HEK293 (cell line): Measurements from ENCODE around the gene NSUN4.

Experiments used
- GFI1B ChIP-seq: fragments of 450-650 bp; formaldehyde crosslinking; IDR thresholded peaks from 2 replicates; pipeline ENCODE4 v1.5.1; 2016; ENCODE audit warnings: missing biosample characterization, missing genetic modification characterization
- HOXC10 ChIP-seq: sonication (generic); formaldehyde crosslinking; IDR thresholded peaks from 2 replicates; pipeline ENCODE4 v1.8.1; 2023; ENCODE audit warnings: mild to moderate bottlenecking, missing genetic modification reagents
- KLF10 ChIP-seq: fragments of 450-650 bp; IDR thresholded peaks from 2 replicates; pipeline ENCODE4 v1.5.1; 2018; ENCODE audit warnings: missing biosample characterization, mild to moderate bottlenecking, missing genetic modification characterization
- KLF9 ChIP-seq: fragments of 450-650 bp; formaldehyde crosslinking; IDR thresholded peaks from 2 replicates; pipeline ENCODE4 v1.5.1; 2016; ENCODE audit warnings: missing biosample characterization, missing genetic modification characterization, low read depth
- WT1 ChIP-seq: fragments of 450-650 bp; formaldehyde crosslinking; IDR thresholded peaks from 2 replicates; pipeline ENCODE4 v1.5.1; 2016; ENCODE audit warnings: missing biosample characterization, missing genetic modification characterization
- ZBTB21 ChIP-seq: fragments of 450-650 bp; formaldehyde crosslinking; IDR thresholded peaks from 2 replicates; pipeline ENCODE4 v1.5.1; 2017; ENCODE audit warnings: missing biosample characterization, missing genetic modification characterization
- ZBTB48 ChIP-seq: fragments of 450-650 bp; formaldehyde crosslinking; IDR thresholded peaks from 2 replicates; pipeline ENCODE4 v1.5.1; 2016; ENCODE audit warnings: missing biosample characterization, missing genetic modification characterization
- ZFP69B ChIP-seq: fragments of 450-650 bp; formaldehyde crosslinking; IDR thresholded peaks from 2 replicates; pipeline ENCODE4 v1.5.1; 2016; ENCODE audit warnings: missing biosample characterization, missing genetic modification characterization
- ZNF174 ChIP-seq: fragments of 450-650 bp; formaldehyde crosslinking; IDR thresholded peaks from 2 replicates; pipeline ENCODE4 v1.5.0; 2017; ENCODE audit warnings: missing biosample characterization, mild to moderate bottlenecking, missing genetic modification characterization
- ZNF175 ChIP-seq: fragments of 450-650 bp; formaldehyde crosslinking; IDR thresholded peaks from 2 replicates; pipeline ENCODE4 v1.5.1; 2016; ENCODE audit warnings: missing biosample characterization, missing genetic modification characterization
- ZNF184 ChIP-seq: fragments of 450-650 bp; IDR thresholded peaks from 2 replicates; pipeline ENCODE4 v1.5.1; 2018; ENCODE audit warnings: missing biosample characterization, mild to moderate bottlenecking, missing genetic modification characterization
- ZNF24 ChIP-seq: fragments of 450-650 bp; formaldehyde crosslinking; IDR thresholded peaks from 2 replicates; pipeline ENCODE4 v1.5.1; 2016; ENCODE audit warnings: missing biosample characterization, missing genetic modification characterization
- ZNF274 ChIP-seq, 2 experiments: fragments of 200-500 bp in 1 of 2; fragments of 450-650 bp in 1 of 2; sonication (Bioruptor generic) in 1 of 2; formaldehyde crosslinking in 1 of 2; IDR thresholded peaks; 2 replicates each; pipeline versions ENCODE4 v1.5.1 to v1.6.1; 2014 to 2016; ENCODE audit warnings: borderline replicate concordance in 1 of 2, inconsistent platforms in 1 of 2, low read length in 1 of 2, missing biosample characterization in 1 of 2, missing genetic modification characterization in 1 of 2
- ZNF341 ChIP-seq: fragments of 450-650 bp; formaldehyde crosslinking; IDR thresholded peaks from 2 replicates; pipeline ENCODE4; 2016; ENCODE audit warnings: low read depth, missing biosample characterization, missing genetic modification characterization
- ZNF354C ChIP-seq: fragments of 450-650 bp; formaldehyde crosslinking; IDR thresholded peaks from 2 replicates; pipeline ENCODE4 v1.5.1; 2016; ENCODE audit warnings: missing biosample characterization, missing genetic modification characterization, low read depth, borderline replicate concordance
- ZNF394 ChIP-seq: fragments of 450-650 bp; formaldehyde crosslinking; IDR thresholded peaks from 2 replicates; pipeline ENCODE4 v1.5.1; 2016; ENCODE audit warnings: missing biosample characterization, missing genetic modification characterization, mild to moderate bottlenecking, moderate library complexity, borderline replicate concordance
- ZNF423 ChIP-seq: fragments of 450-650 bp; formaldehyde crosslinking; IDR thresholded peaks from 2 replicates; pipeline ENCODE4 v1.5.1; 2016; ENCODE audit warnings: missing biosample characterization, missing genetic modification characterization
- ZNF48 ChIP-seq: fragments of 450-650 bp; formaldehyde crosslinking; IDR thresholded peaks from 2 replicates; pipeline ENCODE4 v1.5.1; 2016; ENCODE audit warnings: missing biosample characterization, missing genetic modification characterization
- ZNF514 ChIP-seq: fragments of 450-650 bp; formaldehyde crosslinking; IDR thresholded peaks from 2 replicates; pipeline ENCODE4 v1.5.1; 2016; ENCODE audit warnings: missing biosample characterization, missing genetic modification characterization
- ZNF521 ChIP-seq: fragments of 450-650 bp; formaldehyde crosslinking; IDR thresholded peaks from 2 replicates; pipeline ENCODE4 v1.5.1; 2017; ENCODE audit warnings: missing biosample characterization, mild to moderate bottlenecking, missing genetic modification characterization
- ZNF549 ChIP-seq: fragments of 450-650 bp; IDR thresholded peaks from 2 replicates; pipeline ENCODE4 v1.5.1; 2018; ENCODE audit warnings: missing biosample characterization, missing genetic modification characterization, mild to moderate bottlenecking, inconsistent platforms, moderate library complexity
- ZNF558 ChIP-seq: fragments of 450-650 bp; formaldehyde crosslinking; IDR thresholded peaks from 2 replicates; pipeline ENCODE4 v1.5.1; 2016; ENCODE audit warnings: missing biosample characterization, missing genetic modification characterization
- ZNF596 ChIP-seq: fragments of 450-650 bp; IDR thresholded peaks from 2 replicates; pipeline ENCODE4 v1.5.0; 2018; ENCODE audit warnings: missing biosample characterization, mild to moderate bottlenecking, missing genetic modification characterization, moderate library complexity
- ZNF664 ChIP-seq: fragments of 450-650 bp; formaldehyde crosslinking; IDR thresholded peaks from 2 replicates; pipeline ENCODE4 v1.5.1; 2016; ENCODE audit warnings: missing biosample characterization, missing genetic modification characterization
- ZNF701 ChIP-seq: fragments of 450-650 bp; formaldehyde crosslinking; IDR thresholded peaks from 2 replicates; pipeline ENCODE4 v1.5.1; 2016; ENCODE audit warnings: missing biosample characterization, missing genetic modification characterization
- ZNF785 ChIP-seq: fragments of 450-650 bp; formaldehyde crosslinking; IDR thresholded peaks from 2 replicates; pipeline ENCODE4 v1.5.1; 2016; ENCODE audit warnings: missing biosample characterization, missing genetic modification characterization
- ZNF791 ChIP-seq: fragments of 450-650 bp; formaldehyde crosslinking; IDR thresholded peaks from 2 replicates; pipeline ENCODE4 v1.5.1; 2016; ENCODE audit warnings: missing biosample characterization, missing genetic modification characterization
- ZNF792 ChIP-seq: fragments of 450-650 bp; formaldehyde crosslinking; IDR thresholded peaks from 2 replicates; pipeline ENCODE4 v1.5.1; 2016; ENCODE audit warnings: missing biosample characterization, missing genetic modification characterization
- ZSCAN23 ChIP-seq: fragments of 450-650 bp; formaldehyde crosslinking; IDR thresholded peaks from 2 replicates; pipeline ENCODE4 v1.5.1; 2016; ENCODE audit warnings: missing biosample characterization, missing genetic modification characterization
- TF ChIP-seq, protein P1 (sequence below): fragments of 450-650 bp; formaldehyde crosslinking; IDR thresholded peaks from 2 replicates; pipeline ENCODE4 v1.5.1; 2017; ENCODE audit warnings: missing biosample characterization, missing genetic modification characterization
- TF ChIP-seq, protein P2 (sequence below): fragments of 450-650 bp; formaldehyde crosslinking; IDR thresholded peaks from 2 replicates; pipeline ENCODE4 v1.5.1; 2016; ENCODE audit warnings: missing biosample characterization, missing genetic modification characterization
- TF ChIP-seq, protein P3 (sequence below): fragments of 450-650 bp; formaldehyde crosslinking; IDR thresholded peaks from 2 replicates; pipeline ENCODE4 v1.5.1; 2017; ENCODE audit warnings: missing biosample characterization, missing genetic modification characterization
- TF ChIP-seq, protein P4 (sequence below): fragments of 450-650 bp; formaldehyde crosslinking; IDR thresholded peaks from 2 replicates; pipeline ENCODE4 v1.5.1; 2016; ENCODE audit warnings: missing biosample characterization, missing genetic modification characterization, low read depth
- TF ChIP-seq, protein P5 (sequence below): fragments of 450-650 bp; formaldehyde crosslinking; IDR thresholded peaks from 2 replicates; pipeline ENCODE4 v1.5.1; 2016; ENCODE audit warnings: missing biosample characterization, missing genetic modification characterization

NSUN4 gene

DNA sequence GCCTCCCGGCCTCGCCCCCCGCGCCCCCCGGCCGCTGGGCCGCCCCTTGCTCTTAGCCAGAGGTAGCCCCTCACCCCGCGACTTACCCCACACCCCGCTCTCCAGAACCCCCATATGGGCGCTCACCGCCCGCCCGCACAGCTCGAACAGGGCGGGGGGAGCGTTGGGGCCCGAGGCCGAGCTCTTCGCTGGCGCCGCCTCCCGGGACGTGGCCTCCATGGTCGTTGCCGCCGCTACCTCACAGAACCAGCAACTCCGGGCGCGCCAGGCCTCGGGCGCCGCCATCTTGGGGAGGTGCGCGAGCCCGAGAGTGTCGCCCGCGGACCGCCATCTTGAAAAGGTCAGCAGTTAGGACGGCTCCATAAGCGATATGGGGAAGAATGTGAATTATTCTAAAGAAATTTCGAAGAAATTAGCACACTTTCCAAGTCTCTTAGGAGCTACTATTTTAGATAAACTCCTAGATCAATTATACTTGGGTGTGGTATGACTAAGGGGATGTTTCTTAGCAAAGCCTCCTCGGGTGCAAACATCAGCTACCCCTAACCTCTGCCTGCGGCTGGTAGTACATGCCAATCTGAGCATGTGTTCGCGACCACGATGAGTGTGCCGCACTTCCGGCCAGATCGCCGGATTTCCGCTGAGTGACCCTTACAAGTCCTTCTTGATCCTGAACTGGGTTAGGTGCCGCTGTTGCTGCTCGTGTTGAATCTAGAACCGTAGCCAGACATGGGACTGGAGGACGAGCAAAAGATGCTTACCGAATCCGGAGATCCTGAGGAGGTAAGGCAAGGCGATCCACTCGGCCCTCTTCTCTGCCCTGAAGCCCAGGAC lies 37.4 kb upstream of the NSUN4 start, which contains the start of the genes LRRC41 and UQCRH (continued):
- TF ChIP-seq ZNF514 (tag by site-specific recombination) (no peak), ZNF701 (tag by site-specific recombination) (no peak), ZNF664 (tag by site-specific recombination) (no peak; the same call in 1 of the 2 replicates), ZNF394 (tag by site-specific recombination) (peak; percentile 86), ZNF558 (tag by site-specific recombination) (0 out of 2 replicates have a peak, but pooled peaks have one; percentile 16), ZNF785 (tag by site-specific recombination) (no peak), ZSCAN23 (tag by site-specific recombination) (no peak), ZBTB21 (peak; percentile 62), ZNF48 (tag by site-specific recombination) (no peak), ZNF521 (no peak), ZNF596 (tag by site-specific recombination) (no peak), ZNF175 (tag by site-specific recombination) (no peak), KLF9 (no peak; the same call in 1 of the 2 replicates), ZNF423 (no peak), ZNF791 (tag by site-specific recombination) (no peak), GFI1B (tag by site-specific recombination) (no peak), ZNF341 (tag by site-specific recombination) (no peak), ZNF274 (IDR thresholded peaks at IDR 0.05; ENCODE audit: low read length) (no peak), ZNF274 (tag by site-specific recombination; IDR thresholded peaks at IDR 0.05; ENCODE audit: borderline replicate concordance) (no peak), ZBTB48 (tag by site-specific recombination) (no peak), ZNF24 (no peak; the same call in 1 of the 2 replicates), ZNF549 (tag by site-specific recombination) (no peak), ZNF354C (tag by site-specific recombination) (no peak), ZNF174 (tag by site-specific recombination) (no peak), ZFP69B (tag by site-specific recombination) (no peak), KLF10 (tag by site-specific recombination) (peak; percentile 43), ZNF184 (peak; percentile 34; the same call in 1 of the 2 replicates), HOXC10 (CRISPR knock-in tag) (no peak), ZNF792 (no peak), WT1 (no peak)
- TF ChIP-seq, protein P1, sequence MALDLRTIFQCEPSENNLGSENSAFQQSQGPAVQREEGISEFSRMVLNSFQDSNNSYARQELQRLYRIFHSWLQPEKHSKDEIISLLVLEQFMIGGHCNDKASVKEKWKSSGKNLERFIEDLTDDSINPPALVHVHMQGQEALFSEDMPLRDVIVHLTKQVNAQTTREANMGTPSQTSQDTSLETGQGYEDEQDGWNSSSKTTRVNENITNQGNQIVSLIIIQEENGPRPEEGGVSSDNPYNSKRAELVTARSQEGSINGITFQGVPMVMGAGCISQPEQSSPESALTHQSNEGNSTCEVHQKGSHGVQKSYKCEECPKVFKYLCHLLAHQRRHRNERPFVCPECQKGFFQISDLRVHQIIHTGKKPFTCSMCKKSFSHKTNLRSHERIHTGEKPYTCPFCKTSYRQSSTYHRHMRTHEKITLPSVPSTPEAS (tag by site-specific recombination) = peak; percentile 71
- TF ChIP-seq, protein P2, sequence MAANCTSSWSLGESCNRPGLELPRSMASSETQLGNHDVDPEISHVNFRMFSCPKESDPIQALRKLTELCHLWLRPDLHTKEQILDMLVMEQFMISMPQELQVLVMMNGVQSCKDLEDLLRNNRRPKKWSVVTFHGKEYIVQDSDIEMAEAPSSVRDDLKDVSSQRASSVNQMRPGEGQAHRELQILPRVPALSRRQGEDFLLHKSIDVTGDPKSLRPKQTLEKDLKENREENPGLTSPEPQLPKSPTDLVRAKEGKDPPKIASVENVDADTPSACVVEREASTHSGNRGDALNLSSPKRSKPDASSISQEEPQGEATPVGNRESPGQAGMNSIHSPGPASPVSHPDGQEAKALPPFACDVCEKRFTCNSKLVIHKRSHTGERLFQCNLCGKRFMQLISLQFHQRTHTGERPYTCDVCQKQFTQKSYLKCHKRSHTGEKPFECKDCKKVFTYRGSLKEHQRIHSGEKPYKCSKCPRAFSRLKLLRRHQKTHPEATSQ (tag by site-specific recombination) = no peak
- TF ChIP-seq, protein P3, sequence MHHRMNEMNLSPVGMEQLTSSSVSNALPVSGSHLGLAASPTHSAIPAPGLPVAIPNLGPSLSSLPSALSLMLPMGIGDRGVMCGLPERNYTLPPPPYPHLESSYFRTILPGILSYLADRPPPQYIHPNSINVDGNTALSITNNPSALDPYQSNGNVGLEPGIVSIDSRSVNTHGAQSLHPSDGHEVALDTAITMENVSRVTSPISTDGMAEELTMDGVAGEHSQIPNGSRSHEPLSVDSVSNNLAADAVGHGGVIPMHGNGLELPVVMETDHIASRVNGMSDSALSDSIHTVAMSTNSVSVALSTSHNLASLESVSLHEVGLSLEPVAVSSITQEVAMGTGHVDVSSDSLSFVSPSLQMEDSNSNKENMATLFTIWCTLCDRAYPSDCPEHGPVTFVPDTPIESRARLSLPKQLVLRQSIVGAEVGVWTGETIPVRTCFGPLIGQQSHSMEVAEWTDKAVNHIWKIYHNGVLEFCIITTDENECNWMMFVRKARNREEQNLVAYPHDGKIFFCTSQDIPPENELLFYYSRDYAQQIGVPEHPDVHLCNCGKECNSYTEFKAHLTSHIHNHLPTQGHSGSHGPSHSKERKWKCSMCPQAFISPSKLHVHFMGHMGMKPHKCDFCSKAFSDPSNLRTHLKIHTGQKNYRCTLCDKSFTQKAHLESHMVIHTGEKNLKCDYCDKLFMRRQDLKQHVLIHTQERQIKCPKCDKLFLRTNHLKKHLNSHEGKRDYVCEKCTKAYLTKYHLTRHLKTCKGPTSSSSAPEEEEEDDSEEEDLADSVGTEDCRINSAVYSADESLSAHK (tag by site-specific recombination) = no peak
- TF ChIP-seq, protein P4, sequence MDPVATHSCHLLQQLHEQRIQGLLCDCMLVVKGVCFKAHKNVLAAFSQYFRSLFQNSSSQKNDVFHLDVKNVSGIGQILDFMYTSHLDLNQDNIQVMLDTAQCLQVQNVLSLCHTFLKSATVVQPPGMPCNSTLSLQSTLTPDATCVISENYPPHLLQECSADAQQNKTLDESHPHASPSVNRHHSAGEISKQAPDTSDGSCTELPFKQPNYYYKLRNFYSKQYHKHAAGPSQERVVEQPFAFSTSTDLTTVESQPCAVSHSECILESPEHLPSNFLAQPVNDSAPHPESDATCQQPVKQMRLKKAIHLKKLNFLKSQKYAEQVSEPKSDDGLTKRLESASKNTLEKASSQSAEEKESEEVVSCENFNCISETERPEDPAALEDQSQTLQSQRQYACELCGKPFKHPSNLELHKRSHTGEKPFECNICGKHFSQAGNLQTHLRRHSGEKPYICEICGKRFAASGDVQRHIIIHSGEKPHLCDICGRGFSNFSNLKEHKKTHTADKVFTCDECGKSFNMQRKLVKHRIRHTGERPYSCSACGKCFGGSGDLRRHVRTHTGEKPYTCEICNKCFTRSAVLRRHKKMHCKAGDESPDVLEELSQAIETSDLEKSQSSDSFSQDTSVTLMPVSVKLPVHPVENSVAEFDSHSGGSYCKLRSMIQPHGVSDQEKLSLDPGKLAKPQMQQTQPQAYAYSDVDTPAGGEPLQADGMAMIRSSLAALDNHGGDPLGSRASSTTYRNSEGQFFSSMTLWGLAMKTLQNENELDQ (tag by site-specific recombination) = no peak
- TF ChIP-seq, protein P5, sequence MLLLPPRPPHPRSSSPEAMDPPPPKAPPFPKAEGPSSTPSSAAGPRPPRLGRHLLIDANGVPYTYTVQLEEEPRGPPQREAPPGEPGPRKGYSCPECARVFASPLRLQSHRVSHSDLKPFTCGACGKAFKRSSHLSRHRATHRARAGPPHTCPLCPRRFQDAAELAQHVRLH (tag by site-specific recombination) = peak; percentile 68
